ENCODE measurements around the gene PTPRK.

DNA sequence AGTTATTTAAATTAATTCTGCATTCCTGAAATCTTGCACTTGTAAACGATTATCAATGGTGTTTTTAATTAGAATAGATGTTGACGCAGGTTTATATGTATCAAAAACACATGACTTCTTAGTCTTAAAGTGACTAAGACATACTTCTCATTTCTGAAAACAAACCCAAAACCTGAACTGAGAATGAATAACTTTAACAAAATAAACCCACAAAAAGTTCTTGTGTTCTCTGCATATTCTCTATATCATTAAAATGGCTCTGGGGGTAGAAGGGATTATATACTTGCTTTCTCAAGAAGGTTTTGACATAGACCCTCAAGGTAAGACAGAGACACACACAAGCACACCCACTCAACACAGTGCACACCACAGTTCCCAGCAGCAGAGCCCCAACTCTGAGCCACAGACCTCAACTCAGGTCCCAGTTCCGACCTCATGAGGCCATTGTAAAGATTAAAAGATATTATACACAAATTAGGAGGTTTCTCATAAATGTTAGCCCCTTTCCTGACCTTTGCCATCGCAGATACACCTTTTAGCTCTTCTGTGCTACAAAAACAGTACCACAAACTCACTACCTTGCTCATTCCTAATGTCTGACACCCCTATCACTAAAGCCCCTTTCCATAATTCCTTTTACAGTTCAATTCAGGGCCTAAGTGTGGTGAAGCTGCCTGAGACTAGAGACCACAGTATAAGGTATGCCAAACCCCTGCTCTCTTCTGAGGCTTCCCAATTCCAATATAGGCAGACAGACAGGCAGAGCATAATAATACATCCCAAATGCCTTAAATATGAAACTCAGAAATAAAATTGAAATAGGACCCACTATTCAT lies 267.8 kb downstream of the PTPRK start:
- TF ChIP-seq CTCF (IDR thresholded peaks at IDR 0.05; ENCODE audit: low read depth, low read length) = no peak
- TF ChIP-seq EZH2phosphoT487 (IDR thresholded peaks at IDR 0.05; ENCODE audit: low read depth) = no peak

Measured in OCI-LY3 (cell line).